Measurements from ENCODE around the gene PARP9.

Gene PARP9

DNA sequence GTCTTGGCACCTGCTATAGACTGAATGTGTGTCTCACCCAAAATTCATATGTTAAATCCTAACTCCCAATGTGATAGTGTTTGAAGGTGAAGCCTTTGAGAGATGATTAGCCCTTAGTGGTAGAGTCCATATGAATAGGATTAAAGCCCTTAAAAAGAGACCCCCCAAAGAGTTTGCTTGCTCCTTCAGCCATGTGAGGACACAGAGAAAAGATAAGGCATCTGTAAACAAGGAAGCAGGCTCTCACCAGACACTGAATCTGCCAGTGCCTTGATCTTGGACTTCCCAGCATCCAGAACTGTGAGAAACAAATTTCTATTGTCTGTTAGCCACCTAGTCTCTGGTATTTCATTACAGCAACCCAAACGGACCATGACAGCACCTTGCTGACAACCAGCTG is 65.9 kb downstream of the PARP9 start:
- H3K9me2 ChIP-seq (replicated peaks; ENCODE audit: insufficient read depth, low read length): no peaks in the 10 kb centered on the region
- H3K4me3 ChIP-seq (ENCODE audit: insufficient read depth, low read length, poor library complexity, severe bottlenecking): no peak overlapping the region
- H3F3A ChIP-seq (ENCODE audit: insufficient read depth): peaks cover 3% of the 10 kb centered on the region; the same call in 1 of the 2 replicates
- peaks cover 9% of the 10 kb centered on the region; the same call in 1 of the 2 replicates for H4K20me1 ChIP-seq (ENCODE audit: low read depth, low read length)
- peaks cover 17% of the 10 kb centered on the region; the same call in 1 of the 2 replicates for H3K36me3 ChIP-seq (ENCODE audit: low read length)
- no peak overlapping the region for H2AFZ ChIP-seq (ENCODE audit: low read depth, low read length, severe bottlenecking)
- TF ChIP-seq CTCF (IDR thresholded peaks at IDR 0.05; ENCODE audit: insufficient read depth, low read length, poor library complexity, severe bottlenecking) (no peak), EZH2phosphoT487 (conservative IDR thresholded peaks at IDR 0.05; ENCODE audit: low read length) (no peak)
- H3K27me3 ChIP-seq (ENCODE audit: low read length): no peaks in the 10 kb centered on the region
- no peak overlapping the region for H3K4me2 ChIP-seq (ENCODE audit: low read depth, low read length, poor library complexity, severe bottlenecking)
- H3K79me2 ChIP-seq (ENCODE audit: insufficient read depth, low read length): peaks cover 60% of the 10 kb centered on the region
- no peak overlapping the region for H3K27ac ChIP-seq (ENCODE audit: low read depth, low read length)
- no peaks in the 10 kb centered on the region for H3K9me3 ChIP-seq (ENCODE audit: insufficient read depth, low read length)
- H3K9ac ChIP-seq (ENCODE audit: low read length): no peak overlapping the region

DNA sequence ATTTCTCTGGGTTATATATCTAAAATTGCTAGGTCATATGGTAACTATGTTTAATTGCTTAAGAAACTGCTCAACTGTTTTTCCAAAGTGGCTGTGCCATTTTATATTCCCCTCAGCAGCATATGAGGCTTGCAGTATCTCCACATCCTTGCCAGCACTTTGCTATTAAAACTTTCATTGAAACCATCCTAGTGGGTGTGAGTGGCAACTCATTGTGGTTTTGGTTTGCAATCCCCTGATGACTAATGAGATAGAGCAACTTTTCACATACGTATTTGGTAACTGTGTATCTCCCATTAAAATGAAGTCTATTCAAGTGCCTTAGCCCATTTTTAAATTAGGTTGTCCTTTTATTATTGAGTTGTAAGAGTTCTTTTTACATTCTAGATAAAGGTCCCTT is 66.7 kb downstream of the PARP9 start:
- H3K4me3 ChIP-seq (ENCODE audit: insufficient read depth, low read length, poor library complexity, severe bottlenecking): no peak overlapping the region
- H3K27me3 ChIP-seq (ENCODE audit: low read length): no peaks in the 10 kb centered on the region
- no peak overlapping the region for H3K9ac ChIP-seq (ENCODE audit: low read length)
- H3F3A ChIP-seq (ENCODE audit: insufficient read depth): peaks cover 3% of the 10 kb centered on the region; the same call in 1 of the 2 replicates
- H3K9me3 ChIP-seq (ENCODE audit: insufficient read depth, low read length): no peaks in the 10 kb centered on the region
- no peak for TF ChIP-seq EZH2phosphoT487 (conservative IDR thresholded peaks at IDR 0.05; ENCODE audit: low read length)
- no peak for TF ChIP-seq CTCF (IDR thresholded peaks at IDR 0.05; ENCODE audit: insufficient read depth, low read length, poor library complexity, severe bottlenecking)
- peaks cover 9% of the 10 kb centered on the region; the same call in 1 of the 2 replicates for H4K20me1 ChIP-seq (ENCODE audit: low read depth, low read length)
- H2AFZ ChIP-seq (ENCODE audit: low read depth, low read length, severe bottlenecking): no peak overlapping the region
- no peaks in the 10 kb centered on the region for H3K9me2 ChIP-seq (replicated peaks; ENCODE audit: insufficient read depth, low read length)
- no peak overlapping the region for H3K27ac ChIP-seq (ENCODE audit: low read depth, low read length)
- H3K36me3 ChIP-seq (ENCODE audit: low read length): peaks cover 21% of the 10 kb centered on the region; the same call in 1 of the 2 replicates
- H3K79me2 ChIP-seq (ENCODE audit: insufficient read depth, low read length): peaks cover 59% of the 10 kb centered on the region
- no peak overlapping the region for H3K4me2 ChIP-seq (ENCODE audit: low read depth, low read length, poor library complexity, severe bottlenecking)

- Histone ChIP-seq H3K4me2 (ENCODE audit: low read depth, low read length, poor library complexity, severe bottlenecking) (no peak overlapping the region), H3K4me3 (ENCODE audit: insufficient read depth, low read length, poor library complexity, severe bottlenecking) (no peak overlapping the region), H3K27me3 (ENCODE audit: low read length) (no peaks in the 10 kb centered on the region), H3K9ac (ENCODE audit: low read length) (no peak overlapping the region), H3K36me3 (ENCODE audit: low read length) (peaks cover 21% of the 10 kb centered on the region; the same call in 1 of the 2 replicates), H4K20me1 (ENCODE audit: low read depth, low read length) (peaks cover 3% of the 10 kb centered on the region; the same call in 1 of the 2 replicates), H3K27ac (ENCODE audit: low read depth, low read length) (no peak overlapping the region), H3K9me3 (ENCODE audit: insufficient read depth, low read length) (no peaks in the 10 kb centered on the region), H3K9me2 (replicated peaks; ENCODE audit: insufficient read depth, low read length) (no peaks in the 10 kb centered on the region), H3K79me2 (ENCODE audit: insufficient read depth, low read length) (peaks cover 50% of the 10 kb centered on the region), H2AFZ (ENCODE audit: low read depth, low read length, severe bottlenecking) (no peak overlapping the region), H3F3A (ENCODE audit: insufficient read depth) (peaks cover 3% of the 10 kb centered on the region; the same call in 1 of the 2 replicates)
- TF ChIP-seq EZH2phosphoT487 (conservative IDR thresholded peaks at IDR 0.05; ENCODE audit: low read length) (no peak), CTCF (IDR thresholded peaks at IDR 0.05; ENCODE audit: insufficient read depth, low read length, poor library complexity, severe bottlenecking) (no peak)
Measured at GRCh38 chr3:122496508-122496907, 67.6 kb downstream of the PARP9 start.
